Psoas muscle (tissue), 8 donors: ENCODE results near the gene GLDC. TPM values are rescaled to one million over a fixed set of nuclear protein-coding genes. Genes with fewer than 3 reads are reported as not detected.
"Not testable (repeated sequence)": the region's sequence is repeated elsewhere in the genome, so short reads cannot be mapped to it uniquely, and the experiment has no call there.

Experiments used
- ATAC-seq, 4 donors: fragments of 200-7000 bp; cut with Tn5 transposase; one replicate each; pipeline ENCODE4 v1.9.1; 2020; ENCODE audit warnings: moderate library complexity in 3 of 4, mild to moderate bottlenecking in 2 of 4
- DNase-seq, 2 donors: peaks; one replicate each; pipeline ENCODE4 v3.0.0-alpha.2; 2020
- H3K27ac ChIP-seq: fragments of 200-600 bp; one replicate; pipeline ENCODE4 v1.8.0; 2022
- H3K27me3 ChIP-seq, 3 donors: fragments of 200-600 bp in 1 of 3; one replicate each; pipeline versions ENCODE4 v1.6.1 to v1.8.0; 2013 to 2022; ENCODE audit warnings: low read length in 2 of 3, mild to moderate bottlenecking in 2 of 3, moderate library complexity in 1 of 3; ENCODE audit not compliant: insufficient read depth in 3 of 3
- H3K36me3 ChIP-seq, 2 donors: fragments of 200-600 bp in 1 of 2; one replicate each; pipeline versions ENCODE4 v1.6.1 to v1.8.0; 2013 to 2022; ENCODE audit warnings: low read depth in 1 of 2, mild to moderate bottlenecking in 1 of 2, moderate library complexity in 1 of 2; ENCODE audit not compliant: insufficient read depth in 1 of 2
- H3K4me1 ChIP-seq: fragments of 200-600 bp; one replicate; pipeline ENCODE4 v1.8.0; 2022
- H3K4me3 ChIP-seq: fragments of 200-600 bp; one replicate; pipeline ENCODE4 v1.8.0; 2022; ENCODE audit warnings: mild to moderate bottlenecking
- H3K9me3 ChIP-seq: fragments of 200-600 bp; one replicate; pipeline ENCODE4 v1.8.0; 2022
- CTCF ChIP-seq: fragments of 200-600 bp; IDR thresholded peaks from one replicate; pipeline ENCODE4 v1.8.0; 2022; ENCODE audit warnings: antibody characterized with exemption
- WGBS, 3 donors: extraction: QIAGEN DNeasy Blood & Tissue Kit; methylation state at CpG; one replicate each; pipeline versions ENCODE4 v1.1.6 to v1.1.7; 2013; 5-methylcytosine and 5-hydroxymethylcytosine counted together
- intact Hi-C, 2 donors: fragments of 100-400 bp; cut with DNase I; formaldehyde crosslinking; loops; one replicate each; pipeline versions ENCODE4 v1.11.0 to v1.14.2; 2022
- polyA plus RNA-seq, 3 donors: library from polyadenylated mRNA; stranded (reverse); fragments of 200-250 nt; gene quantifications; one replicate each; pipeline ENCODE4 v1.2.3, GENCODE V29; 2013
- total RNA-seq, 4 donors: library from RNA; stranded (reverse); fragmentation: NEBNext Ultra II Directional in 2 of 4; extraction: Animal tissue kit (Norgen Biotek cat#: 25700) in 2 of 4; gene quantifications; one replicate each; pipeline versions ENCODE4 v1.2.1 to v1.2.4, GENCODE V29; 2021 to 2023
- donor health status: healthy with polysubstance abuse.
- donor health status: DM: no; HTN: no; CAD: no; lungs with moderate emphysema.
- donor health status: Bipolar disorder and iron deficiency.
- donor health status: healthy.
- donor health status: DM: yes; HTN: yes; CAD: no.
- donor health status: DM: no; HTN: no; CAD: no.
- donor health status: DM: no; HTN: no; CAD: no.
- donor health status: DM: yes; HTN: yes; CAD: no.

GLDC gene
- total and polyA plus RNA-seq, 7 donors: 0.30 to 2.3 (median 1.3) TPM

- Histone ChIP-seq H3K9me3 (no peaks in the 10 kb centered on the region), H3K27ac (no peak overlapping the region), H3K4me3 (no peak overlapping the region), H3K36me3 (no peaks in the 10 kb centered on the region), H3K4me1 (no peaks in the 10 kb centered on the region), H3K27me3 (no peaks in the 10 kb centered on the region)
- intact Hi-C loops: no loop called here
- WGBS, 3 donors: 43 to 80% (median 44%) methylated on average over 2 of the region's 2 CpGs
- no peak for TF ChIP-seq CTCF
- ATAC-seq (no peak), DNase-seq (no peak)
These were observed 20.2 kb downstream of the GLDC start for GRCh38 chr9:6625363-6625762.

GRCh38 chr9:6622784-6623183 is 22.7 kb downstream of the GLDC start:
- 72 to 100% (median 97%) methylated on average over 1 to 29 of the region's 29 CpGs for WGBS, 3 donors
- intact Hi-C loops, H3K36me3 ChIP-seq, H3K27me3 ChIP-seq, DNase-seq, H3K4me1 ChIP-seq, H3K9me3 ChIP-seq, ATAC-seq, H3K4me3 ChIP-seq, H3K27ac ChIP-seq: not testable (repeated sequence)

GRCh38 chr9:6620796-6621195 is 24.7 kb downstream of the GLDC start:
- Histone ChIP-seq H3K36me3 (no peaks in the 10 kb centered on the region), H3K27ac (no peak overlapping the region), H3K4me3 (no peak overlapping the region), H3K4me1 (no peaks in the 10 kb centered on the region), H3K27me3 (no peaks in the 10 kb centered on the region), H3K9me3 (no peaks in the 10 kb centered on the region)
- intact Hi-C loops: no loop called here
- 87 to 91% (median 87%) methylated on average over 5 of the region's 5 CpGs for WGBS, 3 donors
- ATAC-seq (no peak), DNase-seq (no peak)
- no peak for TF ChIP-seq CTCF

- Histone ChIP-seq H3K27ac (no peak overlapping the region), H3K27me3 (no peaks in the 10 kb centered on the region), H3K9me3 (no peaks in the 10 kb centered on the region), H3K4me1 (no peaks in the 10 kb centered on the region), H3K4me3 (no peak overlapping the region), H3K36me3 (no peaks in the 10 kb centered on the region)
- DNase-seq: no peak
- no peak for ATAC-seq
- no peak for TF ChIP-seq CTCF
- intact Hi-C loops: no loop called here
- WGBS, 3 donors: 85 to 88% (median 88%) methylated on average over 3 of the region's 3 CpGs
These were observed 25.2 kb downstream of the GLDC start for GRCh38 chr9:6620353-6620752.

- Histone ChIP-seq H3K4me3 (no peak overlapping the region), H3K27me3 (no peaks in the 10 kb centered on the region), H3K4me1 (no peaks in the 10 kb centered on the region), H3K9me3 (no peaks in the 10 kb centered on the region), H3K36me3 (no peaks in the 10 kb centered on the region), H3K27ac (no peak overlapping the region)
- TF ChIP-seq CTCF: no peak
- DNase-seq (no peak), ATAC-seq (no peak)
- intact Hi-C loops: no loop called here
- 85 to 90% (median 88%) methylated on average over 6 of the region's 6 CpGs for WGBS, 3 donors
These were observed 25.6 kb downstream of the GLDC start for GRCh38 chr9:6619909-6620308.
